Progenitor cell of endocrine pancreas (in vitro differentiated cells): ENCODE results near the gene JADE2. TPM values are rescaled to one million over a fixed set of nuclear protein-coding genes. Genes with fewer than 3 reads are reported as not detected.

ENCODE experiments used
- DNase-seq: peaks from one replicate; pipeline ENCODE4 v3.0.0; 2021; ENCODE audit warnings: low spot score; ENCODE audit not compliant: unreplicated experiment
- H3K27ac Mint-ChIP-seq: 2 replicates; pipeline ENCODE4 v1.8.0; 2021; ENCODE audit warnings: mild to moderate bottlenecking, moderate library complexity, mixed read lengths
- H3K27me3 Mint-ChIP-seq: 2 replicates; pipeline ENCODE4 v1.8.0; 2021; ENCODE audit warnings: mixed read lengths
- H3K36me3 Mint-ChIP-seq: 2 replicates; pipeline ENCODE4 v1.8.0; 2022; ENCODE audit warnings: mixed read lengths; ENCODE audit not compliant: insufficient read depth
- H3K4me1 Mint-ChIP-seq: 2 replicates; pipeline ENCODE4 v1.8.0; 2021; ENCODE audit warnings: low read depth, mixed read lengths
- H3K4me3 Mint-ChIP-seq: 2 replicates; pipeline ENCODE4 v1.8.0; 2021; ENCODE audit warnings: low read depth, mild to moderate bottlenecking, moderate library complexity, mixed read lengths
- H3K9me3 Mint-ChIP-seq: 2 replicates; pipeline ENCODE4 v1.8.0; 2021; ENCODE audit warnings: low read depth, mixed read lengths
- CTCF ChIP-seq: fragments of 200-600 bp; sonication (generic); IDR thresholded peaks from one replicate; pipeline ENCODE4 v1.5.0; 2021; ENCODE audit warnings: antibody characterized with exemption, mild to moderate bottlenecking; ENCODE audit not compliant: unreplicated experiment
- long read RNA-seq: library from polyadenylated mRNA; unstranded; transcript quantifications from one replicate; pipeline ENCODE4 v2.0.0, GENCODE V29; 2020
- total RNA-seq: library from RNA; stranded (reverse); gene quantifications from 2 replicates; pipeline ENCODE4 v1.2.1, GENCODE V29; 2021

JADE2 gene
- total RNA-seq: 6.7 and 7.8 TPM in 2 replicates
- long read RNA-seq: 0 reads

- Mint-ChIP-seq H3K27me3 (peaks cover 29% of the 10 kb centered on the region), H3K36me3 (no peaks in the 10 kb centered on the region), H3K4me3 (peak within 1 kb of the TSS; percentile 85), H3K27ac (peak within 1 kb of the TSS; percentile 96), H3K9me3 (no peaks in the 10 kb centered on the region), H3K4me1 (peaks cover 16% of the 10 kb centered on the region)
- no peak for TF ChIP-seq CTCF
- peak; percentile 19 for DNase-seq
Measured at GRCh38 chr5:134524826-134525682, at the start of gene JADE2. Gene JADE2 (plus strand): TSS chr5:134525670. CDS start chr5:134535858, 10,188 bp downstream.

DNA sequence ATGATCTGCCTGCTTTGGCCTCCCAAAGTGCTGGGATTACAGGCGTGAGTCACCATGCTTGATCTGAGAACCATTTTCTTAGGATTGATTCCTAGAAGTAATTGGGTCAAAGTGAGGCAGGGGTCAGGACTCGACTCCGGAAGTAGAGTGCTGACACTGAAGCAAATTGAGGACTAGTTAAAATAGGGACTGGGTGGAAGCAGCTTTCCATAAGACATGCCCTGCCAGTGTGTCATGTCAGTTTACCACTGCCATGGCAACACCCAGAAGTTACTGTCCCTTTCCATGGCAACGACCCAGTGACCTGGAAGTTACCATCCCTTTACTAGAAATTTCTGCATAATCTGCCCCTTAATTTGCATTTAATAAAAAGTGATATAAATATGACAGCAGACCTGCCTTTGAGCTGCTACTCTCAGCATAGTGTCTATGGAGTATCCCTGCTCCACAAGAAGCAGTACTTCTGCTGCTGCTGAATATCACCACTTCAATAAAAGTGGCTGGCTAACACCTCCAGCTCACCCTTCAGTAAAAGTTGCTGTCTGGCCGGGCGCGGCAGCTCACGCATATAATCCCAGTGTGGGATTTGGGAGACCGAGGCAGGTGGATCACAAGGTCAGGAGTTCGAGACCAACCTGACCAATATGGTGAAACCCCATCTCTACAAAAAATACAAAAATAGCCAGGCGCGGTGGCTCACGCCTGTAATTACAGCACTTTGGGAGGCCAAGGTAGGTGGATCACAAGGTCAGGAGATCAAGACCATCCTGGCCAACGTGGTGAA lies 47.8 kb upstream of the JADE2 start:
- H3K27me3 Mint-ChIP-seq: no peaks in the 10 kb centered on the region
- H3K27ac Mint-ChIP-seq: no peak overlapping the region
- DNase-seq: no peak
- no peak for TF ChIP-seq CTCF
- peaks cover 4% of the 10 kb centered on the region for H3K9me3 Mint-ChIP-seq
- no peak overlapping the region for H3K4me3 Mint-ChIP-seq
- H3K4me1 Mint-ChIP-seq: no peaks in the 10 kb centered on the region
- H3K36me3 Mint-ChIP-seq: no peaks in the 10 kb centered on the region

- no peak for DNase-seq
- Mint-ChIP-seq H3K9me3 (no peaks in the 10 kb centered on the region), H3K4me1 (no peaks in the 10 kb centered on the region), H3K27me3 (no peaks in the 10 kb centered on the region), H3K4me3 (no peak overlapping the region), H3K27ac (no peak overlapping the region), H3K36me3 (no peaks in the 10 kb centered on the region)
- TF ChIP-seq CTCF: no peak
Measured at GRCh38 chr5:134479839-134480238, 45.6 kb upstream of the JADE2 start.

DNA sequence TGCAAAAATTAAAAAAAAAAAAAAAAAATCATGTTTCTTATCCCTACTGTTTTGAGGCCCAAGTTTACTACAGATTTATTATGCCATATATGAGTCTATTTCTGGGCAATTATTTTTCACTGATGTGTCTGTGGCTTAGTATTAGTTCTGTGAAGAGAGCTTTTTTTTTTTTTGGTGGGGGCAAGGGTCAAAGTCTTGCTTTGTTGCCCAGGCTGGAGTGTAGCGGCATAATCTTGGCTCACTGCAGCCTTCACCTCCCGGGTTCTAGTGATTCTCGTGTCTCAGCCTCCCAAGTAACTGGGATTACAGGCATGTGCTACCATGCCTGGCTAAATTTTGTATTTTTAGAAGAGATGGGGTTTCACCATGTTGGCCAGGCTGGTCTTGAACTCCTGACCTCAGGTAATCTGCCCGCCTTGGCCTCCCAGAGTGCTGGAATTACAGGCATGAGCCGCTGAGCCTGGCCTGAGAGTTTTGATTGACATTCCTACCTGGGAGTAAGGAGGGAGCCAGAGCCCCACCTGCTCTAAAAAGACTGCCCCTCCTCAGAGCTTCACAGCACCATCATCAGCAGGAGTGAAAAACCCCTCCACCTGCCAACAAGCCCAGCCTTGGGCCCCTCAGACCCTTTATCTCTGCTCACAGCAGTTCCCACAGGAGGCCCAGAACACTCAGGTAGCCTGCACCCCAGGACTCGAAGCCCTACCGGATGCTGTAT lies 36.1 kb upstream of the JADE2 start:
- Mint-ChIP-seq H3K27me3 (no peaks in the 10 kb centered on the region), H3K36me3 (no peaks in the 10 kb centered on the region), H3K9me3 (no peaks in the 10 kb centered on the region), H3K4me1 (no peaks in the 10 kb centered on the region), H3K27ac (no peak overlapping the region), H3K4me3 (no peak overlapping the region)
- TF ChIP-seq CTCF: no peak
- no peak for DNase-seq

- no peaks in the 10 kb centered on the region for H3K9me3 Mint-ChIP-seq
- H3K4me3 Mint-ChIP-seq: no peak overlapping the region
- H3K4me1 Mint-ChIP-seq: no peaks in the 10 kb centered on the region
- DNase-seq: no peak
- no peaks in the 10 kb centered on the region for H3K27me3 Mint-ChIP-seq
- H3K27ac Mint-ChIP-seq: no peak overlapping the region
- H3K36me3 Mint-ChIP-seq: no peaks in the 10 kb centered on the region
- no peak for TF ChIP-seq CTCF
Measured at GRCh38 chr5:134490255-134490924, 35.1 kb upstream of the JADE2 start.
